ENCODE data around the gene AATK.

The AATK gene

DNA sequence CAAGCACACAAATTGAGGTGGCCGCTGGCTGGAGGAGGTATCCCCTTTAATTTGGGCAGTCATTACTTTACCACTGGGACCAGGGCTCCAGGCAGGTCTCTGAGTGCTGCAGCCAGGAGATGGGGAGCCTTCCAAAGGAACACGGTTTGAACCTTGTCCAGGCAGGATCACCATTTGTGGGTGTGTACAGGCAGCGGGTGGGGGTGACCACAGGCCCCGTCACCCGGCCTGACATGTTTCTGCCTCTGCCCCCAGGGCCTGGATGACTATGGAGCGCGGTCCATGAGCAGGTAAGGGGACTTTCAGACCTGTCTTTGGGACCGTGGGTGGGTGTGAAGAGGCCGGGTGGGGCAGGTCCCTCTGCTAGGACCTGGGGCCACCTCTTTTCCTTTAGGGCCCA lies 57.8 kb downstream of the AATK start:
- no peak for DNase-seq

GRCh38 chr17:81106716-81107115 lies 59.3 kb downstream of the AATK start:
- no peak for DNase-seq

- no peak for DNase-seq
These were observed 62.6 kb downstream of the AATK start for GRCh38 chr17:81103379-81103778.

- no peak for DNase-seq
These were observed 63.2 kb downstream of the AATK start for GRCh38 chr17:81102869-81103268.

GRCh38 chr17:81102352-81102751 lies 63.7 kb downstream of the AATK start:
- no peak for DNase-seq

- DNase-seq, result peak; percentile 80
These were observed 64.3 kb downstream of the AATK start for GRCh38 chr17:81101614-81102306.

DNA sequence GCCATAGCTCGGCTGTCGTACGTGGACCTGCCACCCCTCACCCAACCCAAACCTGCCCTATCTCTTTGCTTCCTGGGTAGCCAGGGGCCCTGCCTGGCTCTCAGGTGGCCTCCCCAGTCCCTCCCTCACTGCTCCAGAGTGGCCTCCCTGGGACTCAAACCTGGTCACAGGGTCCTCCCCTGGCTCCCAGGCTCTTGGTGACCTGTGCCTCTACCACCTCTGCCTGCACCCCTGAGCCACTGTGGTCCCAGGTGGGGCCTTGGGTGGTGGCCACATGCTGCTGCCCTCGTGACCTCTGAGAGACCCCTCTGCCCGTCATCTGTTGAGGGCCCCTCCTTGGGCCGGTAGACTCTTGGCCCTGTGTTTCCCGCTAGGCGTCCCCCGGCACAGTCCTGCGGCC lies 65.4 kb downstream of the AATK start:
- no peak for DNase-seq

DNA sequence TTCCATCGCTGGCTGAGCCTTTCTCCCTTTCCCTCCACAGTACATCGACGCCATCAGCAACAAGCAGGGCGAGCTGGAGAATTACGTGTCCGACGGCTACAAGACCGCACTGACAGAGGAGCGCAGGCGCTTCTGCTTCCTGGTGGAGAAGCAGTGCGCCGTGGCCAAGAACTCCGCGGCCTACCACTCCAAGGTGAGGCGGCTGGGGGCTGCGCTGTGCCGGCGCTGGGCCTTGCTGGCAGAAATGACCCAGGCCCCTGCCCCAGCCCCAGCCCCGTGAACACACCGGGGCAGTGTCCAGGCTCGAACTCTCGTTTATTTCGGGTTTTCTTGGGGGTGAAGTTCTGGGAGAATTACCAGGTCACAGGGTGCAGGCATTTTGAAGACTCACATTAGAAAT lies 66.1 kb downstream of the AATK start:
- DNase-seq, result no peak

DNA sequence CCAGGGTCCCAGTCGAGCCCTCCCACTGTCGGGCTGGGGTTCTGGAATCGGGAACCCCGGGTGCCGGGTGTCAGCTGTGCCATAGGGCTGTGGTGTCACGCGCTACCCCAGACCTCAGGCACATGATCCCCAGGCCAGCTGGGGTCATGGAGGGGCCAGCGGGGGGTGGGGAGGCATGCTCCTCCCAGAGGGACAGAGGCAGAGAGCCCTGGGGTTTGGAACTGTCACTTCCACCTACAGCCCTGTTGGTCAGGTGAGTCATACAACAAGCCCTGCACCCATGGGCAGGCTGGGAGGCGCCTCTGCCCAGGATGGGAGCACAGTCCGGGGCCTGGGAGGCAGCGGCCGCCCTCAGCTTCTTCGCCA lies 68.1 kb downstream of the AATK start:
- DNase-seq, result no peak

DNA sequence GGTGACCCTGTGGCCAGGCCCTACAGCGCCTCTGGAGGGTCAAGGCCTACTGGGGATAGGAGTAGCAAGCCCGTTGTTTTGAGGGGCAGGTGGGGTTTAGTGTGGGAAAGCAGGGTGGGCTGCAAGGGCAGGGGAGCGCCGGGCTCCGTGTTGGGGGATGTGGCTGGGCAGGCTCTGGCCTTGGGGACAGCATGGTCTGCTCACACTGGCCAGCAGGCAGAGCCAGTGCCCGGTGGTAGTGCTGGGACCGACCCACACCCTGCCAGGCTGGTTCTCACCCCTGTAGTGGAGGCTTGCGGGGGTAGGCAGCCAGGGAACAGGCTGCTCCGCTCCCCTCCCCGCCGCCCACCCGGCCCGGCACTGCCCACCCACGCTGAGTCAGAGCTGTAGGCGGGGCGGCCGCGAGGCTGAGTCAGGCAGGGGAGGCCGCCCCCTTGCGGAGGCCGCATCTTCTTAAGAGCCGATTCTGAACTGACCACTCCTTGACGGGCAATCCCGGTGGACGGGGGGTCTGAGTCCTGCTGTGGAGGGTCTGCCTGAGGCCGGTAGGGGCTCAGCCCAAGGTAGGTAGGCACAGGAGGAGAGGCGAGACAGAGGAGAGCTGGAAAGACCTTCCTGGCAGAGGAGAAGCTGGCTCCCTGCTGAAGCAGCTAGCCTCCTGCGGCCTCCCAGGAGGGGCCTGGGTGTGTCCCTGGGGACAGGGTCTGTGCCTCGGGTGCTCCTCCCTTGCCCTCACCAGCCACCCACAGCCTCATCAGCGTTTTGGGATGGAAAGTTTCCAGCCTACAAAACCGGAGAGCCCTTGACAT lies 68.7 kb downstream of the AATK start:
- DNase-seq, result peak; percentile 88

- DNase-seq, result no peak
These were observed 69.3 kb downstream of the AATK start for GRCh38 chr17:81096741-81097133.

- DNase-seq, result no peak
These were observed 70.6 kb downstream of the AATK start for GRCh38 chr17:81095383-81095762.

DNA sequence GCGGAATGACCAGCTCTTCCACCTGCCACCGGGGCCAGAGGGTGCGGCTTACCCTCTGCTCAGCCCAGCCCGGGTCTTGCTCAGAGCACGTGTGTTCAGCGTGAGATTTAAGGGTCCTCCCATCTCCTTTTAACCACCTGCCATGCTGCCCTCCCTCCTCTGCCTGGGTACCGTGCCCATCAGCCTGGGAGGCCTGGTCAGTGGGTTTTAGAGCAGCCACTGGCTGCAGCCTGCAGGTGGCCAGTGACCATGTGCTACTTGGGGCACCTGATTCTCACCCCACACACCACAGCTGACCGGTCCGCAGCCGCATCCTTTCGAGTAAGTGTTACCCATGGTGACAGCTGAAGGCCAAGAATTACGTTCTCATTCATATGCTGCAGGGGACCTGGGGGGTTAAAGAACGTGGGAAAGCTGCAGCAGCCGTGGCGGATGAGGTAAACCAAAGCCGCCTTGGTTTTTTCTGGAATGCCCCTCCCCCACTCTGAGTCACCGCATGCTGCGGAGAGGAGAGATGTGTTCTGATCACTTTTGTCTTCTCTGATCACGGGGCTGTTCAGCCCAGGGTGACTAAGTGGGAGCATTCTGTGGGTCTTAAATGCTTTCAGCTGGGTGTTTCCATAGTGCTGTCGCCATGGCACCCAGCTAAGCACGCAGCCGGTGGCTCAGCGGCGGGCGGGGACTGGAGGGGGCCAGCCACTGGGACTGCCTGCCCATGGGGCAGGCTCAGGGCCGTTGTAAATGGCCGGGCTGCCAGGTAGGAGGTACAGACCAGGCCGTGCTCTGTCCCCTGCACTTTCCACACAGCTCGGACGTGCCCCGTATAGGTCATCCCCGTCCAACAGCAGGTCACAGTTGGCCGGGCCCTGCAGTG lies 71.3 kb downstream of the AATK start:
- peak; percentile 86 for DNase-seq

DNA sequence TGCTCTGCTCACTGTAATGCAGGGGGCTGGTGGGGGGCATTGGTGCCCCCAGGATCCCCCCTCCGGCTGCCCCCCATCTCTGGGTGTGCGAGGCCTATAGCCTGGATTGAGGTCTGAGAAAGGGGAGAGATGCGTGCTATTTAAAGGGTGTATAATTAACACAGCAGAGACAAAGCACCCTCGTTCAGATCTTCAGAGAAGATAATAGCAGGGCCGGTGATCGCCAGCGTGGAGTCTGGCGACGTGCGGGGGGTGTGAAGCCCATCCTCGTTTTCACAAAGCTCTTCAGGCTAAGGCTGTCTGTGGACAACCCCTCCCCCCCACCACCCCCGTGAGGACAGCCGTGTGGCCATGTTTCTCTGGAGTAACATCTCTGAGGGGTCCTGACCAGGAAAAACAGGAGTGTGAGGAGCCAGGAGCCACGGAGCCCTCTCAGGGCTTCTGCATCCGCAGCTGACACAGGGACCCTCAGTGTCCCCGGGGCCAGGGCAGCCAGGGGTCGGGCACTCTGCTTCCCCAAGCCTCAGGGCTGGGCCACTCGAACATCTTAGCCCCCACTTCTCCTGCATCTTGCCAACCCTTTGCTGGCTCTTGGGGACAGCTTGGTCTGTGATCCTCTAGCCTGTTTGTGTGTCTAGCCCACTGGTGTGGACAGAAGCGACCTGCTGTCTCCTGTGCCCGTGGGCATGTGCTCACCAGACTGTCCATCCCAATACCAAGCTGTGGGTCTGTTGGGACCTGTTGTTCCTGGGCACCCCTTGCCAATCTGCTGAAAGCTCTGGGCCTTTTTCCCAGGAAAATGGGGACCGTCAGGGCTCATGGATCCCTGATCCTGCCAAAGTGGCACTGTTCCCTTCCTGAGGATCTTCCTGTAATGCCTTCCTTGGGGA lies 72.2 kb downstream of the AATK start:
- no peak for DNase-seq

DNA sequence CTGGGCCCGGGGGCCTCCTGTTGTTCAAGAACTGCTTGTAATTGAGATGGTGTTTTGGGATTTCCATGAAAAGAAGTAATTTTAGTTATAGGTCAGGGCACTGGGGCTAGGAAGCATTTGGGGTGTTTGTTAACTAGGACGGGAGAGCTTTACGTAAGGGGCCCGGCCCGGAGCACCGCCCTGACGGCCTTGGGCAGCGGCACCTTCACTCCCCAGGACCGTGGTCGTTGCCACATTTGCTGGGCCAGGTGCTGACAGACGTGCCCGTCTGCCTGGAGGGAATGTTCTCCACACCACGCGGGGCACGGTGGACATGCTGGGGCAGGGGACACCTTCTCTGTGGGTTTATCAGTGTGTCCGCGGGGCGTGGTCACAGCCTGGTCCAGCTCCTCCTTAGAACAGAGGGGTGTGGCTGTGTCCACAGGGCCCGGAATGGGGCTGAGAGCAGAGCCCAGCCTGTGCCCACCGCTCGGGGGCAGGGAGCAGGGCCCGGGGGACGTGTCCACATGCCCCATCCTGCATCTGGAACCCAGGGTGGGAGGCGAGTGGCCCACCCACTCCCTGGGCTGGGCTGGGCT lies 73.4 kb downstream of the AATK start:
- DNase-seq, result no peak

DNA sequence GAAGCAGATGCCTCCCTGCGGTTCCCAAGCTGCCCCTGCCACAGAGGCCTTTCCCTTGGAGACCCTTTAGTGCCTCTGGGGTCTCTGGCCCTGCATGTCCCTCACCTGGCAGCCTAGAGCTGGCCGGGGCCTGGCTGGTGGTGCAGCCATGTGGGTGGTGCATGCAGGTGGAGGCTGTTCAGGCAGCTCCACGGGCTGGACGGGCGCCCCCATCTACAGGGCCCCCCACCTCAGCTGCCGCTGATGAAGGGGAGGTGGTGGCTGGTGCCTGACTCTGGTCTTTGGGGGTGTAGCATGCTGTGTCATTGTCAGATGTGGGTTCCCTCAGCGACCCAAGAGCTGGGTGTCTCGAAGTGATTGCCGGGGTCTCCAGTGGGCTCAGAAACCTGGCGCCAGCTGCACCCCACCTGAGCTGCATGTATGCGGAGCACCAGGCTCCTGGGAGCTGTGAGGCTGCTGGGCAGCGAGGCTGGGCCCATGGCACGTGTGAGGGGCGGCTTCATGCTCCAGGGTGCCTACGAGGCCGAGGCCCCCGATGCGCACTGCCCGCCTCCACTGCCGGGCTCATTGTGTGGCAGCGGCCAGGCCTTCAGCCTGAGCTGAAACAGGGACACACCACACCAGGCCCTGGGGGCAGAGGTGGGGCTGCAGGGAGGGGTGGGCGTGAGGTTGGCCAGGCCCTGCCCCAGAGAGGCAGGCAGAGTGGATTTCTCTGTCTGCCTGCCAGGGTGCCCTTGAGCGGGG lies 74.1 kb downstream of the AATK start:
- no peak for DNase-seq

DNA sequence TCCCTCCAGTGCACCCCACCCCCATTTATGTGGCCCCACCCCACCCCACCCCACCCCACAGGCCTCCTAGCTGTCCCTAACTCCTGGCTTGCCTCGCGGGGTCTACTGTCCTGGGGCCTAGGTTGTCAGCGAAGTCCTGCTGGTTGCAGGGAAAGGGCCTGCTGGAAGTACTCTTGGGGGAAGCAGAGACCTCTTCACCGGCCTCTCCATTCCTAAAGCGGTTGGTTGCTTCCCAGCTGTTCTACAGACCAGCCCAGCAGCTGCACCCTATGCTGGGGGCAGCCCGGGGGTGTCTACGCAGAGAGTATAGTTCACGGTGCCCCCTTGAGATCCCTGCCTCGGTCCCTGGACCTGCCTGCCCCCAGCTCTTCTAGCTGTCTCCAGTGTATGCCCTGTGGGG lies 74.9 kb downstream of the AATK start:
- no peak for DNase-seq

DNA sequence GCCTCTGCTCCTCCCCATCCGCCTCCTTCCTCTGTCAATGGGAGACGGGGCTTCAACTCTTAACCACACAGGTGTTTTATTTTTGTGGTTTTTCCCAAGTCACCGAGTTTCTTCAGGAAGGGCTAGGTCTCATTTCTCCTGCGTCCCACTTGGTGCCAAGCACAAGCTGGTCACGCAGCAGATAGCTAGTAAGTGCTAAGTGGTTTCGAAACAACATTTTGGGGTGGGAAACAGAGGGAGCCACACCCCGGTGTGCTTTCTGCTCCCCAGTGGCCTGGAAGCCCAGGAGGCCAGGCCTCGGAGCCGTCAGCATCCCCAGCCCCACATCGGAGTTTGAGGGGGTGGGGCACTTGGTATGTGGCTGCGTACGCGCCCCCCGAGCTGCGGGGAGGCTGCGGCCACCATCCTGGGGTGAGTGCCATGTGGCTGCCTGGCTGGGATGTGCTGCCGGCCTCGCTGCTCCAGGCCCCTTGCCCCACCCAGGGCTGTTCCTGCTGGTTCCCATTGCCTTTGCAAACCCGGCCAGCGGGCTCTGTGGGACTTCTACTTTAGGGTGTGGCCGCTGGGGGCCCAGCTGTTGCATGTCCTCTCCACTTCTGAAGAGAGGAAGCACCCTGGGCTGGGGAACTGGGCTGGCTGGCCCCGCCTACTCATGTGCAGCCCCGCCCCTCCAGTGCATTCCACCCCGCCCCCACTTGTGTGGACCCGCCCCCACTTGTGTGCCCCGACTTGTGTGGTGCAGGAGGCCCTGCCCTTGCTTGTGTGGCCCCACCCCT lies 75.5 kb downstream of the AATK start:
- DNase-seq, result no peak

DNA sequence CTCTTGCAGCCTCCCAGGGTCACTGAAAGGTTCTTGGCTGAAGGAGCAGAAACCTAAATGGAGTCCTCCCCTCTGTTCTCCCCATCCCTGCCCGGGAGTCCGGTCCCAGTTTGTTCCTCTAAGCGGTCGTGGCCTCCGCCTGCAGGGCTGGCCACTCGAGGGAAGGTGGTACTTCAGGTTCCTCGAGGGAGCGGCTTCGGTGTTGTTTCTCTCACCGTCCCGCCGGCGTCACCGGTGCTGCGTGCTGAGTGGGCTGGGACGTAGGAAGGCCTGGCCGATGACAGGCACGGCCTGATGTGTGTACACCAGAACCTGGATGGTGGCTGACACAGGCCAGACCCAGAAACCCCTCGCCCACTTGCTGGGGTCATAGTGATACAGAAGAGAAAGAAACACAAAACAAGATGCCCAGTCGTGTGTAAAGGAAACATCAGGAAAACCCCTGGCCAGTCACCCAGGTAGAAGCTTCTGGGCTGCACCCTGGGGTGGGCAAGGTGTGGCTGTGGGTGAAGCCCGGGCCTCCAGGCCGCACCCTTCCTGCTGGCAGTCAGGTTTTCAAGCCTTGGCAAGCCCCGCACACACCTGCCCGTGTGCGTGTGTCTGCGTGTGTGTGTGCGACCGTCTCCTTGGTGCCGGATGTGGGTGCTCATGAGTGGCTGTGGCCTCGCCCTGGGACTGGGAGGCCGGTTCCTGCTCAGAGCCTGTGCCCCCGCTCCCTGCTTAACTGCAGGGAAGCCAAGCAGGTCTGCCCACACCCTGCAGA lies 79.1 kb downstream of the AATK start:
- DNase-seq, result no peak

DNA sequence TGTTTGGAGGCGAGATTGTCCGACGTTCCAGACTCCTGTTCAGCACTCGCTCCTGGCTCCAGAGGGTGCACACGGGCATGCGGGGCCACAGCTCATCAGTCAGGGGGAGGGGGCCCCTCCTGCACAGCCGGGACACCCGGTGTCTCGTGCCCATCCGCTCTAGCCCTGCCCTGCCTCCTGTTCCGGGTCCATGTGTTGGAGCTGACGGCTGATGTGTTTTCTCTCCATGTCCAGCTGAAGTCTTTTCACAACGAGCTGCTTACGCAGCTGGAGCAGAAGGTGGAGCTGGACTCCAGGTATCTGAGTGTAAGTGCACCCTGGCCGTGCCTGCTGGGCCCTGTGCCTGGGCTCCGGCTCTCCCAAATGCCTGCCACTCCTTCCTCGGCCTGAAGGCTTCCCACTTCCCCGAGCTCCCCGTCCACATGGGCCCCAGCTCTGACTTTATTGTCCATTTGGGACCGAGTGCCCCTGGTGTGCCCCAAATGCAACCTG lies 80.6 kb downstream of the AATK start:
- no peak for DNase-seq

Measured in left hindlimb (tissue), 1 donor.